Left ventricle myocardium inferior (tissue), 1 donor: ENCODE results near the gene KCNC3. TPM values are rescaled to one million over a fixed set of nuclear protein-coding genes. Genes with fewer than 3 reads are reported as not detected.
A peak's percentile ranks its signal among the peaks of the same experiment; 100 is the strongest.

ENCODE experiments used
- DNase-seq: peaks from one replicate; pipeline ENCODE4 v3.0.0-alpha.2; 2020
- H3K27ac ChIP-seq: fragments of 200-600 bp; replicated peaks from 2 replicates; pipeline ENCODE4 v1.8.0; 2021
- H3K27me3 ChIP-seq: fragments of 200-600 bp; 2 replicates; pipeline ENCODE4 v1.8.0; 2021; ENCODE audit warnings: low read depth
- H3K36me3 ChIP-seq: fragments of 200-600 bp; 2 replicates; pipeline ENCODE4 v1.8.0; 2021
- H3K4me1 ChIP-seq: fragments of 200-600 bp; 2 replicates; pipeline ENCODE4 v1.8.0; 2021
- H3K4me3 ChIP-seq: fragments of 200-600 bp; 2 replicates; pipeline ENCODE4 v1.8.0; 2021; ENCODE audit warnings: mild to moderate bottlenecking, moderate library complexity
- H3K9me3 ChIP-seq: fragments of 200-600 bp; replicated peaks from 2 replicates; pipeline ENCODE4 v1.8.0; 2021
- CTCF ChIP-seq: fragments of 200-600 bp; IDR thresholded peaks from 2 replicates; pipeline ENCODE4 v1.8.0; 2021; ENCODE audit warnings: antibody characterized with exemption, mild to moderate bottlenecking, borderline replicate concordance
- intact Hi-C: fragments of 100-400 bp; cut with micrococcal nuclease; formaldehyde crosslinking; loops from one replicate; pipeline ENCODE4 v1.11.0; 2022
- total RNA-seq: library from RNA; stranded (reverse); fragmentation: NEBNext Ultra II Directional; extraction: Animal tissue kit (Norgen Biotek cat#: 25700); gene quantifications from one replicate; pipeline ENCODE4 v1.2.1, GENCODE V29; 2021
- donor health status: DM: no; HTN: yes; CAD: no; lungs with severe emphysema.

Gene KCNC3
- total RNA-seq, 1 donor from 2014 or later = 2.6 TPM

GRCh38 chr19:50376166-50377050 lies 47.2 kb upstream of the KCNC3 start, which contains the start of gene NR1H2:
Gene NR1H2 (plus strand): TSS chr19:50376457. CDS start chr19:50377606, 1,149 bp downstream.
- peak within 1 kb of the TSS; percentile 99 for H3K27ac ChIP-seq
- no peaks in the 10 kb centered on the region for H3K9me3 ChIP-seq
- no peaks in the 10 kb centered on the region for H3K27me3 ChIP-seq
- no peak for TF ChIP-seq CTCF
- peak within 1 kb of the TSS; percentile 99 for H3K4me3 ChIP-seq
- peaks cover 40% of the 10 kb centered on the region for H3K36me3 ChIP-seq
- H3K4me1 ChIP-seq = peaks cover 64% of the 10 kb centered on the region
- peak; percentile 94 for DNase-seq
- intact Hi-C loops = no loop called here

GRCh38 chr19:50371914-50372475 lies 42.8 kb upstream of the KCNC3 start:
- no peak for TF ChIP-seq CTCF
- peaks cover 39% of the 10 kb centered on the region for H3K4me1 ChIP-seq
- no peaks in the 10 kb centered on the region for H3K27me3 ChIP-seq
- no peaks in the 10 kb centered on the region for H3K36me3 ChIP-seq
- H3K27ac ChIP-seq = no peak overlapping the region
- no peaks in the 10 kb centered on the region for H3K9me3 ChIP-seq
- intact Hi-C loops = no loop called here
- DNase-seq = no peak
- H3K4me3 ChIP-seq = no peak overlapping the region

- Histone ChIP-seq H3K9me3 (no peaks in the 10 kb centered on the region), H3K4me1 (peaks cover 16% of the 10 kb centered on the region), H3K27ac (peak overlapping the region; percentile 89), H3K36me3 (no peaks in the 10 kb centered on the region), H3K27me3 (no peaks in the 10 kb centered on the region), H3K4me3 (peak overlapping the region; percentile 86)
- peak; percentile 91 for TF ChIP-seq CTCF
- intact Hi-C loops = loop anchor here (5.0 to 10.0 kb wide), 2 partner anchors 46 to 93 kb away; partner anchors contain the start of gene SPIB
- DNase-seq = peak; percentile 80
These were observed 39.7 kb upstream of the KCNC3 start for GRCh38 chr19:50368649-50369570.

- Histone ChIP-seq H3K27me3 (no peaks in the 10 kb centered on the region), H3K4me3 (no peak within 1 kb of the TSS), H3K9me3 (no peaks in the 10 kb centered on the region), H3K27ac (no peak within 1 kb of the TSS), H3K4me1 (peaks cover 12% of the 10 kb centered on the region), H3K36me3 (no peaks in the 10 kb centered on the region)
- DNase-seq = no peak
- TF ChIP-seq CTCF = no peak
- intact Hi-C loops = loop anchor here (5.0 to 10.0 kb wide), 2 partner anchors 49 to 97 kb away; partner anchors contain the start of gene SPIB
These were observed 36.5 kb upstream of the KCNC3 start, which contains the start of gene NAPSA for GRCh38 chr19:50365434-50366306. Gene NAPSA (minus strand): TSS chr19:50365639. CDS start chr19:50365621, 18 bp downstream.
